Progenitor cell of endocrine pancreas (in vitro differentiated cells): Measurements from ENCODE around the gene BCAM. TPM values are rescaled to one million over a fixed set of nuclear protein-coding genes. Genes with fewer than 3 reads are reported as not detected.
"Not testable (repeated sequence)": the region's sequence is repeated elsewhere in the genome, so short reads cannot be mapped to it uniquely, and the experiment has no call there.

ENCODE experiments used
- DNase-seq: peaks from one replicate; pipeline ENCODE4 v3.0.0; 2021; ENCODE audit warnings: low spot score; ENCODE audit not compliant: unreplicated experiment
- H3K27ac Mint-ChIP-seq: 2 replicates; pipeline ENCODE4 v1.8.0; 2021; ENCODE audit warnings: mild to moderate bottlenecking, moderate library complexity, mixed read lengths
- H3K27me3 Mint-ChIP-seq: 2 replicates; pipeline ENCODE4 v1.8.0; 2021; ENCODE audit warnings: mixed read lengths
- H3K36me3 Mint-ChIP-seq: 2 replicates; pipeline ENCODE4 v1.8.0; 2022; ENCODE audit warnings: mixed read lengths; ENCODE audit not compliant: insufficient read depth
- H3K4me1 Mint-ChIP-seq: 2 replicates; pipeline ENCODE4 v1.8.0; 2021; ENCODE audit warnings: low read depth, mixed read lengths
- H3K4me3 Mint-ChIP-seq: 2 replicates; pipeline ENCODE4 v1.8.0; 2021; ENCODE audit warnings: low read depth, mild to moderate bottlenecking, moderate library complexity, mixed read lengths
- H3K9me3 Mint-ChIP-seq: 2 replicates; pipeline ENCODE4 v1.8.0; 2021; ENCODE audit warnings: low read depth, mixed read lengths
- total RNA-seq: library from RNA; stranded (reverse); gene quantifications from 2 replicates; pipeline ENCODE4 v1.2.1, GENCODE V29; 2021
- TF ChIP-seq, protein P1 (sequence below): fragments of 200-600 bp; sonication (generic); IDR thresholded peaks from one replicate; pipeline ENCODE4 v1.5.0; 2021; ENCODE audit warnings: antibody characterized with exemption, mild to moderate bottlenecking; ENCODE audit not compliant: unreplicated experiment

The BCAM gene
- total RNA-seq, 1 donor from 2014 or later = 211 TPM

DNA sequence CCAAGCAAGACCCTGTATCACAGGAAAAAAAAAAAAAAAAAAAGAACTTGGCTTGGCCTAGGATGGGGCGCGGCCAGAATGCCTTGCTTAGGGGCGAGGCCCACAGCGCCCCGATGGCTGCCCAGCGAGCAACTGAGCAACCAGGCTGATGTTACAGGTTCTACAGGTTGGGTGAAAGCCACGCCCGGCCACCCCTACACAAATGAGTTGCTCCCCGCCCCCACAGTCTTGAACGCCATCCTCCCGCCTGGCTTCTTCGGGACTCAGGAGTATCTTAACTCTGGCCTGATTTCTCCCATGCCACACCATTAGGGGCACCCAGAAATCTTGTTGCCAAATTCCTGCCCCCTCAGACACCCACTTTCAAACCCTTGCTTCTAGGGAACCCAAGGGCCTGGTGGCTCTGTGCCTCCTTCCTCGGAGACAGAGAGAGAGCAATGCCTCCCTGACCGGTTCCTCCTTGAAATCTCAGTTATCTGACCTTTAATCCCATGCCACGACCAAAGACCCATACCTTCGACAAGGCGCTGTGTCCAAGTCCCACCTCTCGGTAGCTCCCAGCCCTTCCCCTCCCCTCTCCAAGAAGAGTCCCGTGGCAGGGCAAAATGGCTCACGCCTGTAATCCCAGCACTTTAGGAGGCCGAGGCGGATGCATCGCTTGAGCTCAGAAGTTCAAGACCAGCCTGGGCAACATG is 32.4 kb upstream of the BCAM start:
- Mint-ChIP-seq H3K4me3 (no peak overlapping the region), H3K36me3 (no peaks in the 10 kb centered on the region), H3K4me1 (peaks cover 4% of the 10 kb centered on the region), H3K27me3 (peaks cover 7% of the 10 kb centered on the region), H3K9me3 (no peaks in the 10 kb centered on the region), H3K27ac (peak overlapping the region; percentile 77)
- TF ChIP-seq, protein P1, sequence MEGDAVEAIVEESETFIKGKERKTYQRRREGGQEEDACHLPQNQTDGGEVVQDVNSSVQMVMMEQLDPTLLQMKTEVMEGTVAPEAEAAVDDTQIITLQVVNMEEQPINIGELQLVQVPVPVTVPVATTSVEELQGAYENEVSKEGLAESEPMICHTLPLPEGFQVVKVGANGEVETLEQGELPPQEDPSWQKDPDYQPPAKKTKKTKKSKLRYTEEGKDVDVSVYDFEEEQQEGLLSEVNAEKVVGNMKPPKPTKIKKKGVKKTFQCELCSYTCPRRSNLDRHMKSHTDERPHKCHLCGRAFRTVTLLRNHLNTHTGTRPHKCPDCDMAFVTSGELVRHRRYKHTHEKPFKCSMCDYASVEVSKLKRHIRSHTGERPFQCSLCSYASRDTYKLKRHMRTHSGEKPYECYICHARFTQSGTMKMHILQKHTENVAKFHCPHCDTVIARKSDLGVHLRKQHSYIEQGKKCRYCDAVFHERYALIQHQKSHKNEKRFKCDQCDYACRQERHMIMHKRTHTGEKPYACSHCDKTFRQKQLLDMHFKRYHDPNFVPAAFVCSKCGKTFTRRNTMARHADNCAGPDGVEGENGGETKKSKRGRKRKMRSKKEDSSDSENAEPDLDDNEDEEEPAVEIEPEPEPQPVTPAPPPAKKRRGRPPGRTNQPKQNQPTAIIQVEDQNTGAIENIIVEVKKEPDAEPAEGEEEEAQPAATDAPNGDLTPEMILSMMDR = no peak
- DNase-seq = no peak

GRCh38 chr19:44777715-44778347 is 31.1 kb upstream of the BCAM start, which contains the start of gene CBLC:
Gene CBLC, plus strand, starts transcription at chr19:44777890. Its CDS starts 42 bp downstream, at chr19:44777932.
- peak within 1 kb of the TSS; percentile 37 for H3K4me3 Mint-ChIP-seq
- H3K4me1 Mint-ChIP-seq = peaks cover 4% of the 10 kb centered on the region
- peak within 1 kb of the TSS; percentile 77 for H3K27ac Mint-ChIP-seq
- H3K9me3 Mint-ChIP-seq = no peaks in the 10 kb centered on the region
- peak; percentile 76 for DNase-seq
- H3K36me3 Mint-ChIP-seq = peaks cover 2% of the 10 kb centered on the region
- peaks cover 7% of the 10 kb centered on the region for H3K27me3 Mint-ChIP-seq
- TF ChIP-seq, protein P1 = peak; percentile 29

- H3K27me3 Mint-ChIP-seq = no peaks in the 10 kb centered on the region
- H3K9me3 Mint-ChIP-seq = no peaks in the 10 kb centered on the region
- peaks cover 4% of the 10 kb centered on the region for H3K4me1 Mint-ChIP-seq
- DNase-seq = no peak
- H3K27ac Mint-ChIP-seq = no peak overlapping the region
- H3K4me3 Mint-ChIP-seq = peak overlapping the region; percentile 32
- TF ChIP-seq, protein P1 = no peak
- peaks cover 2% of the 10 kb centered on the region for H3K36me3 Mint-ChIP-seq
Observed at GRCh38 chr19:44779150-44779549, 29.8 kb upstream of the BCAM start.

DNA sequence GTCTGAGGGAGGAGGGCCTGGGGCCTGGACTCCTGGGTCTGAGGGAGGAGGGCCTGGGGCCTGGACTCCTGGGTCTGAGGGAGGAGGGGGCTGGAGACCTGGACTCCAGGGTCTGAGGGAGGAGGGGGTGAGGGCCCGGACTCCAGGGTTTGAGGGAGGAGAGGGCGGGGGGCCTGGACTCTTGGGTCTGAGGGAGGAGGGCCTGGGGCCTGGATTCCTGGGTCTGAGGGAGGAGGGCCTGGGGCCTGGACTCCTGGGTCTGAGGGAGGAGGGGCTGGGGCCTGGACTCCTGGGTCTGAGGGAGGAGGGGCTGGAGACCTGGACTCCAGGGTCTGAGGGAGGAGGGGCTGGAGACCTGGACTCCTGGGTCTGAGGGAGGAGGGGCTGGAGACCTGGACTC is 27.2 kb upstream of the BCAM start:
- not testable (repeated sequence) for H3K27ac Mint-ChIP-seq, H3K4me3 Mint-ChIP-seq, H3K9me3 Mint-ChIP-seq, H3K36me3 Mint-ChIP-seq, DNase-seq, H3K4me1 Mint-ChIP-seq, H3K27me3 Mint-ChIP-seq

GRCh38 chr19:44782729-44783128 is 26.2 kb upstream of the BCAM start:
- H3K9me3 Mint-ChIP-seq = no peaks in the 10 kb centered on the region
- no peak for DNase-seq
- H3K4me3 Mint-ChIP-seq = no peak overlapping the region

More at GRCh38 chr19:44782729-44783128, 26.2 kb upstream of the BCAM start:
- Mint-ChIP-seq H3K4me1 (peaks cover 6% of the 10 kb centered on the region), H3K27ac (no peak overlapping the region), H3K36me3 (peaks cover 3% of the 10 kb centered on the region), H3K27me3 (no peaks in the 10 kb centered on the region)
- TF ChIP-seq, protein P1 = no peak
